ENCODE data around the gene SH3GL1. TPM values are rescaled to one million over a fixed set of nuclear protein-coding genes. Genes with fewer than 3 reads are reported as not detected.

Gene SH3GL1

DNA sequence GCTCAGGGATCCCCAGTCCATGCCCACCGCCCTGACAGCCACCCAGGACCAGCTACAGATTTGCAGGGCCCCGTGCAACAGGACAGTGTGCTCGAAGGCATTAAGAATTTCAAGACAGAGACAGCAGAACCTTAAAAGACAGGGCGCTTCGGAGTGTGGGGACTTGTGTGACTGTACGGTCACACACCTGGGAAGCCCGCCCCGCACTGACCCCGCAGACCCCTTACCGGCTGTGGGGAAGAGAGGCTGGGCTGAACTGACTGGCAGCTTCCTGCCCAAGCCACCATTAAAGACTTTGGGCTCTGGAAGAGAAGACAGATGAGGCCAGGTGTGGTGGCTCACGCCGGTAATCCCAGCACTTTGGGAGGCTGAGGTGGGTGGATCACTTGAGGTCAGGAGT, 76.1 kb downstream of the SH3GL1 start:
- Histone ChIP-seq H3K27me3 (ENCODE audit: control insufficient read depth, insufficient read depth, low read length) (peaks cover 6% of the 10 kb centered on the region), H3K9me3 (replicated peaks; ENCODE audit: low read length) (no peaks in the 10 kb centered on the region), H3K4me2 (ENCODE audit: low read length) (no peak overlapping the region), H3K4me1 (ENCODE audit: control insufficient read depth, insufficient read depth, low read length) (peaks cover 15% of the 10 kb centered on the region), H3K36me3 (ENCODE audit: insufficient read depth, low read length) (no peaks in the 10 kb centered on the region), H3K9ac (ENCODE audit: low read depth, low read length) (no peak overlapping the region), H3K4me3 (ENCODE audit: low read length) (no peak overlapping the region)

DNA sequence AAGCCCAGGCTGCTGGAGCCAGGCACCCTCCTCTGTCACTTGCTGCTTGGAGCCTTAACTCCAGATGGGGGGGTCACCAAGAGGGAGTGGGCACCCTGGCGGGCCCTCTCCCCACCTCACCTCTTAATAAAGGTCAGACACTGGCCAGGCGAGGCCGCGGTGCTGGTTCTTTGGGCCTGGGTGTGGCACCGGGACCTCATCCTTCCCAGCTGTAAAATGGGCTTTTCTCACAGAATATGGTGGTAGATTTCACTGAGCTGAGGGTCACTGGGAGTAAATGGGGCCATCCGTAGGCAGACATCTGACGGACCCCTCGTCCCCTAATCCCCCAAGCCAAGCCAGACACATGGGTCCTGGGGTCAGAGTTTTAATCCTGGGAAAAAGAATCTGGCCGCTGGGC, 76.7 kb downstream of the SH3GL1 start:
- Histone ChIP-seq H3K4me1 (ENCODE audit: control insufficient read depth, insufficient read depth, low read length) (peaks cover 13% of the 10 kb centered on the region), H3K4me2 (ENCODE audit: low read length) (no peak overlapping the region), H3K27me3 (ENCODE audit: control insufficient read depth, insufficient read depth, low read length) (peaks cover 6% of the 10 kb centered on the region), H3K4me3 (ENCODE audit: low read length) (no peak overlapping the region), H3K9me3 (replicated peaks; ENCODE audit: low read length) (no peaks in the 10 kb centered on the region), H3K36me3 (ENCODE audit: insufficient read depth, low read length) (no peaks in the 10 kb centered on the region), H3K9ac (ENCODE audit: low read depth, low read length) (no peak overlapping the region)

DNA sequence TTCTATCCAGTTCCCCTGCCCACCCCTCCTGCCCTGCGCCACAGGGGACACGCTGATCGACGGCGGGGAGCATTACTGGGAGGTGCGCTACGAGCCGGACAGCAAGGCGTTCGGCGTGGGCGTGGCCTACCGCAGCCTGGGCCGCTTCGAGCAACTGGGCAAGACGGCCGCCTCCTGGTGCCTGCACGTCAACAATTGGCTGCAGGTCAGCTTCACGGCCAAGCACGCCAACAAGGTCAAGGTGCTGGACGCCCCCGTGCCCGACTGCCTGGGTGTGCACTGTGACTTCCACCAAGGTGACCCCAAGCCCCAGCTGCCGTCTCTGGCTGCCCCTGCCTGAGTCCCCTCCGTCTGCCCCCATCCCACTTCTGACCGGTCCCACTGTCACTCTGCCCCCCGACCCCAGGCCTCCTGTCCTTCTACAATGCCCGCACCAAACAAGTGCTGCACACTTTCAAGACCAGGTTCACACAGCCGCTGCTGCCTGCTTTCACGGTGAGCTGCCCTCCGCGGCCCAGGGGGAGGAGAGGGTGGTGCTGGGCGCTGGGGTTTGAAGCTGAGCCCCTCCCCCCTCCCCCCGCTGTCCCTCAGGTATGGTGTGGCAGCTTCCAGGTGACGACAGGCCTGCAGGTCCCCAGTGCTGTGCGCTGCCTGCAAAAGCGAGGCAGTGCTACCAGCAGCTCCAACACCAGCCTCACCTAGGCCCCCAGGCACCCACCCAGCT, 77.2 kb downstream of the SH3GL1 start:
- Histone ChIP-seq H3K27me3 (ENCODE audit: control insufficient read depth, insufficient read depth, low read length) (peaks cover 6% of the 10 kb centered on the region), H3K9ac (ENCODE audit: low read depth, low read length) (no peak overlapping the region), H3K4me1 (ENCODE audit: control insufficient read depth, insufficient read depth, low read length) (peaks cover 11% of the 10 kb centered on the region), H3K4me2 (ENCODE audit: low read length) (no peak overlapping the region), H3K36me3 (ENCODE audit: insufficient read depth, low read length) (no peaks in the 10 kb centered on the region), H3K9me3 (replicated peaks; ENCODE audit: low read length) (no peaks in the 10 kb centered on the region), H3K4me3 (ENCODE audit: low read length) (no peak overlapping the region)

DNA sequence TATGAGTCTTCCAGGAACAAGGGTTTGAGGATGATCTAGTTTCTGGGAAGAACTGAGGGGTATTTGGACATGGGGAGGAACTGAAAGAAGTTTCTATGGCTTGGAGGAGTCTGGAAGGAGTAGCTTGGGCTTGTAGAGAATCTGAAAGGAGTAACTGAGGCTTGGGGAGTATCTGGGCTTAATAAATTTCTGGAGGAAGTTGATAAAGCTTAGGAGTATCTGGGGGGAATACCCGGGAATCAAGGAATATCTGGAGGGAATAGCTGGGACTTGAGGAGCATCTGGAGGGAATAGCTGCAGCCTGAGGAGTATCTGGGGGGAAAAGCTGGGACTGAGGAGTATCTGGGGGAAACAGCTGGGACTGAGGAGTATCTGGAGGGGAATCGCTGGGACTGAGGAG, 79.9 kb downstream of the SH3GL1 start:
- Histone ChIP-seq H3K9ac (ENCODE audit: low read depth, low read length) (no peak overlapping the region), H3K4me1 (ENCODE audit: control insufficient read depth, insufficient read depth, low read length) (no peaks in the 10 kb centered on the region), H3K27me3 (ENCODE audit: control insufficient read depth, insufficient read depth, low read length) (no peaks in the 10 kb centered on the region), H3K4me2 (ENCODE audit: low read length) (no peak overlapping the region), H3K36me3 (ENCODE audit: insufficient read depth, low read length) (no peaks in the 10 kb centered on the region), H3K4me3 (ENCODE audit: low read length) (no peak overlapping the region), H3K9me3 (replicated peaks; ENCODE audit: low read length) (no peaks in the 10 kb centered on the region)

DNA sequence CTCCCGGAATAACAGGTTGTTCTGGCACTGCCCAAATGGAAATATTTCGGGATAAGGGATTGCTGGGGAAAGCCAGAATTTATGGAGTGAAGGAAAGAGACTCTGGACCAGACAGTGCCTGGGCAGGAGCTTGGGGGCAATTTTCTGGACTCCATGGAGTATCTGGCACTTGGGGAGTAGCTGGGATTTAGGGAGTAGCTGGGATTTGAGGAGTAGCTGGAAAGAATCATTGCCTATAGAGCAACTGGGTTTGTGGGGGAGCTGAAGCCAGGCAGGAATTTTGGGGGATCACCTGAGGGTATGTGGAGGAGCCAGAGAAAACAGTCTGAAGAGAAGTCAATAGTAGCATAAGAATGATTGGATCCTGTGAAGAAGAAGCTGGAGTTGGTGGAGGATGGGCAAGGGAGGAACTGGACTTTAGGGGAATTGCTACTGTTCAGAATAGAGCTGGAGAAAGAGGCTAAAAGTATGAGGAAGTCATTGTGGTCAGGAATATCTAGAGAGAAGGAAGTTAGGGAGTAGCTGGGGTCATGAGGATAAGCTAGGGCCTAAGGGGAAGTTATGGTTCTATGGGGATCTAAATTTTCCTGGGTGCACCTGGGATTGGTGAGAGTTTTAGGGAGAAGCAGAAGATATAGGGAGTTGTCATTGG, 81.2 kb downstream of the SH3GL1 start:
- H3K36me3 ChIP-seq (ENCODE audit: insufficient read depth, low read length): no peaks in the 10 kb centered on the region

DNA sequence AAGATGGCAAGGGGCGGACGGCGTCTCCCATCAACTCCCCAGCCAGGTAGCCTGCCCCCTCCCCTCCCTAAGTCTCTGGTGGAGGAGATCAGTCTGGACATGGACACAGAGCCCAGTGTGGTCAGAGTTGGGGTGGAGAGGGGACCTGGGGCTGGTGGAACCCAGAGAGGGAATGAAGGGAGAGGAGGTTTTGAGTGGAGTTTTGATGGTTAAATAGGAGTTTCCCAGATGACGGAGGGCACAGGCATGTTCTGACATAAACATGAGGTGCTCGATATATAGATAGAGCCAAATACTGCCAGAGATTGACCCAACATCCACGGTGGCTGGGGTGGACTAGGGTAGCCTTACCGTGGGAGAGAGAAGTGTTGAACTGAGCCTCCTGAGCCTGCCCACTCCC, 81.9 kb downstream of the SH3GL1 start:
- H3K36me3 ChIP-seq (ENCODE audit: insufficient read depth, low read length): no peaks in the 10 kb centered on the region
- no peaks in the 10 kb centered on the region for H3K4me1 ChIP-seq (ENCODE audit: control insufficient read depth, insufficient read depth, low read length)
- H3K9me3 ChIP-seq (replicated peaks; ENCODE audit: low read length): no peaks in the 10 kb centered on the region
- H3K4me2 ChIP-seq (ENCODE audit: low read length): no peak overlapping the region
- no peak overlapping the region for H3K4me3 ChIP-seq (ENCODE audit: low read length)
- H3K9ac ChIP-seq (ENCODE audit: low read depth, low read length): no peak overlapping the region
- H3K27me3 ChIP-seq (ENCODE audit: control insufficient read depth, insufficient read depth, low read length): no peaks in the 10 kb centered on the region

More for the DNA sequence above, 81.2 kb downstream of the SH3GL1 start:
- H3K27me3 ChIP-seq (ENCODE audit: control insufficient read depth, insufficient read depth, low read length): no peaks in the 10 kb centered on the region
- H3K9me3 ChIP-seq (replicated peaks; ENCODE audit: low read length): no peaks in the 10 kb centered on the region
- H3K4me1 ChIP-seq (ENCODE audit: control insufficient read depth, insufficient read depth, low read length): no peaks in the 10 kb centered on the region
- no peak overlapping the region for H3K4me3 ChIP-seq (ENCODE audit: low read length)
- H3K9ac ChIP-seq (ENCODE audit: low read depth, low read length): no peak overlapping the region
- H3K4me2 ChIP-seq (ENCODE audit: low read length): no peak overlapping the region

DNA sequence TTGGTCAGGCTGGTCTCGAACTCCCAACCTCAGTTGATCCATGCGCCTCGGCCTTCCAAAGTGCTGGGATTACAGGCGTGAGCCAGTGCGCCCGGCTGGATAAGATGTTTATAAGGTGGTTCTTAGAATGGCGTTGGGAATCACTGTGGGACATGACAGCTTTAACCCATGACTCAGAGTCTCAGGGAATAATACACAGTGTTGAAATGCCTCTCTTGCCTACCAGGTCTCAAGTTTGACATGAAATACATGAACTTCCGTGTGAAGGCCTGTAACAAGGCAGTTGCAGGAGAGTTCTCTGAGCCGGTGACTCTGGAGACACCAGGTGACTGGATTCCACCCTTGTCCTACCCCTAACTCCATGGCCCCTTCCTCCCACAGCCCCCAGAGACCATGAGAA, 83.4 kb downstream of the SH3GL1 start:
- Histone ChIP-seq H3K27me3 (ENCODE audit: control insufficient read depth, insufficient read depth, low read length) (no peaks in the 10 kb centered on the region), H3K9me3 (replicated peaks; ENCODE audit: low read length) (no peaks in the 10 kb centered on the region), H3K9ac (ENCODE audit: low read depth, low read length) (no peak overlapping the region), H3K4me2 (ENCODE audit: low read length) (no peak overlapping the region), H3K36me3 (ENCODE audit: insufficient read depth, low read length) (no peaks in the 10 kb centered on the region), H3K4me1 (ENCODE audit: control insufficient read depth, insufficient read depth, low read length) (no peaks in the 10 kb centered on the region), H3K4me3 (ENCODE audit: low read length) (no peak overlapping the region)

DNA sequence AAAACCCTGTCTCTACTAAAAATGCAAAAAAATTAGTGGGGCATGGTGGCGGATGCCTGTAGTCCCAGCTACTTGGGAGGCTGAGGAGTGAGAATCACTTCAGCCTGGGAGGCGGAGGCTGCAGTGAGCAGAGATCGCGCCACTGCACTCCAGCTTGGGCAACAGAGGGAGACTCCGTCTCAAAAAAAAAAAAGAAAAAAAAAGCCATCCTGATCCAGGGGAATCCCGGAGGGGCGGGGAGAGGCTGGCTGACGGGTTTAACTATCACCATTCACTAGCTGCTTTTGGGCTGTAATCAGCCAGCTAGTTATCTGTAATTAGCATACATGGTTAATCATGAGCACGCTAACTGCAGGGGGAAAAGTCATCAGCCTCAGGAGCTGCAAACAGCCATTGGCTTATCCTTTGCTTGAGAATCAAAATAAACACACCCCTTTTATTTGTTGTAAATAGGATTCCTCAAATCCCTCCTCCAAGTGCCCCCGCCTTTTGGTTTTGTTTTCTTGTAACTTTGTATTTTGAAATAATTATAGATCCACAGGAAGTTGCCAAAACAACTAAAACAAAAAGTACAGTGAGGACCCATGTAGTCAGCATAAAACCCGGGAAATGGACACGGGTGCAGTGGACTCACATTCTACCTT, 86.4 kb downstream of the SH3GL1 start:
- no peaks in the 10 kb centered on the region for H3K36me3 ChIP-seq (ENCODE audit: insufficient read depth, low read length)
- H3K9me3 ChIP-seq (replicated peaks; ENCODE audit: low read length): no peaks in the 10 kb centered on the region
- H3K4me1 ChIP-seq (ENCODE audit: control insufficient read depth, insufficient read depth, low read length): no peaks in the 10 kb centered on the region
- no peak overlapping the region for H3K9ac ChIP-seq (ENCODE audit: low read depth, low read length)
- no peak overlapping the region for H3K4me2 ChIP-seq (ENCODE audit: low read length)
- no peak overlapping the region for H3K4me3 ChIP-seq (ENCODE audit: low read length)
- H3K27me3 ChIP-seq (ENCODE audit: control insufficient read depth, insufficient read depth, low read length): no peaks in the 10 kb centered on the region

Small RNA genes lying within 50 kb of the gene (small RNA-seq; reads per million reads assigned to genes)
- not detected for gene MIR4746
